ENCODE measurements around the gene MICALL2. TPM values are rescaled to one million over a fixed set of nuclear protein-coding genes. Genes with fewer than 3 reads are reported as not detected.

The MICALL2 gene
- total RNA-seq, 1 donor from 2014 or later = 3.1 TPM

- no peak overlapping the region for H3K4me3 ChIP-seq (ENCODE audit: low read length in 3 of 3)
- H3K27ac ChIP-seq (ENCODE audit: low read depth, low read length) = no peak overlapping the region
- H3K4me1 ChIP-seq (ENCODE audit: control insufficient read depth in 3 of 3, insufficient read depth in 3 of 3, low read length in 3 of 3) = no peaks in the 10 kb centered on the region
- no peak overlapping the region for H3K9ac ChIP-seq (ENCODE audit: low read depth in 1 of 3, low read length in 3 of 3)
- no peaks in the 10 kb centered on the region for H3K9me3 ChIP-seq (ENCODE audit: control insufficient read depth in 3 of 3, low read length in 3 of 3)
- no peaks in the 10 kb centered on the region for H3K27me3 ChIP-seq (ENCODE audit: control insufficient read depth in 3 of 3, insufficient read depth in 3 of 3, low read length in 3 of 3)
- H3K36me3 ChIP-seq (ENCODE audit: control insufficient read depth in 3 of 3, insufficient read depth in 3 of 3, low read length in 3 of 3) = peaks cover 51 to 62% (median 52%) of the 10 kb centered on the region in 3 donors
Measured at GRCh38 chr7:1473864-1474512, 14.7 kb upstream of the MICALL2 start.

GRCh38 chr7:1470901-1471300 is 11.6 kb upstream of the MICALL2 start:
- H3K4me1 ChIP-seq (ENCODE audit: control insufficient read depth in 3 of 3, insufficient read depth in 3 of 3, low read length in 3 of 3) = peaks cover 5 to 14% (median 14%) of the 10 kb centered on the region in 3 donors
- H3K9me3 ChIP-seq (ENCODE audit: control insufficient read depth in 3 of 3, low read length in 3 of 3) = no peaks in the 10 kb centered on the region
- peaks cover 33 to 46% (median 36%) of the 10 kb centered on the region in 3 donors for H3K36me3 ChIP-seq (ENCODE audit: control insufficient read depth in 3 of 3, insufficient read depth in 3 of 3, low read length in 3 of 3)
- H3K27ac ChIP-seq (ENCODE audit: low read depth, low read length) = no peak overlapping the region
- H3K27me3 ChIP-seq (ENCODE audit: control insufficient read depth in 3 of 3, insufficient read depth in 3 of 3, low read length in 3 of 3) = no peaks in the 10 kb centered on the region
- H3K9ac ChIP-seq (ENCODE audit: low read depth in 1 of 3, low read length in 3 of 3) = no peak overlapping the region
- no peak overlapping the region for H3K4me3 ChIP-seq (ENCODE audit: low read length in 3 of 3)

- H3K4me3 ChIP-seq (ENCODE audit: low read length in 3 of 3) = no peak overlapping the region
- H3K36me3 ChIP-seq (ENCODE audit: control insufficient read depth in 3 of 3, insufficient read depth in 3 of 3, low read length in 3 of 3) = peaks cover 19 to 29% (median 28%) of the 10 kb centered on the region in 3 donors
- no peaks in the 10 kb centered on the region for H3K27me3 ChIP-seq (ENCODE audit: control insufficient read depth in 3 of 3, insufficient read depth in 3 of 3, low read length in 3 of 3)
- H3K27ac ChIP-seq (ENCODE audit: low read depth, low read length) = no peak overlapping the region
- H3K9ac ChIP-seq (ENCODE audit: low read depth in 1 of 3, low read length in 3 of 3) = no peak overlapping the region
- peaks cover 8 to 18% (median 14%) of the 10 kb centered on the region in 3 donors for H3K4me1 ChIP-seq (ENCODE audit: control insufficient read depth in 3 of 3, insufficient read depth in 3 of 3, low read length in 3 of 3)
- no peaks in the 10 kb centered on the region for H3K9me3 ChIP-seq (ENCODE audit: control insufficient read depth in 3 of 3, low read length in 3 of 3)
Measured at GRCh38 chr7:1468643-1469298, 9.5 kb upstream of the MICALL2 start.

GRCh38 chr7:1468203-1468602 is 8.9 kb upstream of the MICALL2 start:
- no peak overlapping the region for H3K4me3 ChIP-seq (ENCODE audit: low read length in 3 of 3)
- H3K36me3 ChIP-seq (ENCODE audit: control insufficient read depth in 3 of 3, insufficient read depth in 3 of 3, low read length in 3 of 3) = peaks cover 13 to 23% (median 22%) of the 10 kb centered on the region in 3 donors
- peaks cover 9 to 23% (median 14%) of the 10 kb centered on the region in 3 donors for H3K4me1 ChIP-seq (ENCODE audit: control insufficient read depth in 3 of 3, insufficient read depth in 3 of 3, low read length in 3 of 3)
- peak overlapping the region in 1 of 3 donors; percentile 16 for H3K9ac ChIP-seq (ENCODE audit: low read depth in 1 of 3, low read length in 3 of 3)
- no peaks in the 10 kb centered on the region for H3K27me3 ChIP-seq (ENCODE audit: control insufficient read depth in 3 of 3, insufficient read depth in 3 of 3, low read length in 3 of 3)
- no peak overlapping the region for H3K27ac ChIP-seq (ENCODE audit: low read depth, low read length)
- H3K9me3 ChIP-seq (ENCODE audit: control insufficient read depth in 3 of 3, low read length in 3 of 3) = no peaks in the 10 kb centered on the region

GRCh38 chr7:1466524-1467271 is 7.4 kb upstream of the MICALL2 start:
- peaks cover 9 to 11% (median 9%) of the 10 kb centered on the region in 3 donors for H3K36me3 ChIP-seq (ENCODE audit: control insufficient read depth in 3 of 3, insufficient read depth in 3 of 3, low read length in 3 of 3)
- H3K27ac ChIP-seq (ENCODE audit: low read depth, low read length) = peak overlapping the region; percentile 67
- H3K27me3 ChIP-seq (ENCODE audit: control insufficient read depth in 3 of 3, insufficient read depth in 3 of 3, low read length in 3 of 3) = no peaks in the 10 kb centered on the region
- H3K4me1 ChIP-seq (ENCODE audit: control insufficient read depth in 3 of 3, insufficient read depth in 3 of 3, low read length in 3 of 3) = peaks cover 10 to 35% (median 20%) of the 10 kb centered on the region in 3 donors
- H3K9me3 ChIP-seq (ENCODE audit: control insufficient read depth in 3 of 3, low read length in 3 of 3) = no peaks in the 10 kb centered on the region
- peak overlapping the region; percentile 51 to 64 (median 52) for H3K9ac ChIP-seq (ENCODE audit: low read depth in 1 of 3, low read length in 3 of 3)
- peak overlapping the region in 1 of 3 donors; percentile 6 for H3K4me3 ChIP-seq (ENCODE audit: low read length in 3 of 3)

GRCh38 chr7:1464694-1465093 is 5.4 kb upstream of the MICALL2 start:
- Histone ChIP-seq H3K4me1 (ENCODE audit: control insufficient read depth in 3 of 3, insufficient read depth in 3 of 3, low read length in 3 of 3) (peaks cover 27 to 51% (median 33%) of the 10 kb centered on the region in 3 donors), H3K4me3 (ENCODE audit: low read length in 3 of 3) (no peak overlapping the region), H3K27ac (ENCODE audit: low read depth, low read length) (no peak overlapping the region)

GRCh38 chr7:1463676-1464223 is 4.5 kb upstream of the MICALL2 start:
- Histone ChIP-seq H3K9me3 (ENCODE audit: control insufficient read depth in 3 of 3, low read length in 3 of 3) (no peaks in the 10 kb centered on the region), H3K9ac (ENCODE audit: low read depth in 1 of 3, low read length in 3 of 3) (no peak overlapping the region), H3K27ac (ENCODE audit: low read depth, low read length) (no peak overlapping the region), H3K4me3 (ENCODE audit: low read length in 3 of 3) (no peak overlapping the region), H3K4me1 (ENCODE audit: control insufficient read depth in 3 of 3, insufficient read depth in 3 of 3, low read length in 3 of 3) (peaks cover 30 to 55% (median 36%) of the 10 kb centered on the region in 3 donors), H3K36me3 (ENCODE audit: control insufficient read depth in 3 of 3, insufficient read depth in 3 of 3, low read length in 3 of 3) (peaks cover 0 to 2% (median 0%) of the 10 kb centered on the region in 3 donors), H3K27me3 (ENCODE audit: control insufficient read depth in 3 of 3, insufficient read depth in 3 of 3, low read length in 3 of 3) (no peaks in the 10 kb centered on the region)

More at GRCh38 chr7:1464694-1465093, 5.4 kb upstream of the MICALL2 start:
- no peak overlapping the region for H3K9ac ChIP-seq (ENCODE audit: low read depth in 1 of 3, low read length in 3 of 3)
- H3K27me3 ChIP-seq (ENCODE audit: control insufficient read depth in 3 of 3, insufficient read depth in 3 of 3, low read length in 3 of 3) = no peaks in the 10 kb centered on the region
- H3K9me3 ChIP-seq (ENCODE audit: control insufficient read depth in 3 of 3, low read length in 3 of 3) = no peaks in the 10 kb centered on the region
- H3K36me3 ChIP-seq (ENCODE audit: control insufficient read depth in 3 of 3, insufficient read depth in 3 of 3, low read length in 3 of 3) = peaks cover 0 to 2% (median 0%) of the 10 kb centered on the region in 3 donors

GRCh38 chr7:1461646-1462375 is 2.5 kb upstream of the MICALL2 start:
- Histone ChIP-seq H3K4me1 (ENCODE audit: control insufficient read depth in 3 of 3, insufficient read depth in 3 of 3, low read length in 3 of 3) (peaks cover 42 to 66% (median 44%) of the 10 kb centered on the region in 3 donors), H3K9me3 (ENCODE audit: control insufficient read depth in 3 of 3, low read length in 3 of 3) (no peaks in the 10 kb centered on the region), H3K36me3 (ENCODE audit: control insufficient read depth in 3 of 3, insufficient read depth in 3 of 3, low read length in 3 of 3) (no peaks in the 10 kb centered on the region), H3K9ac (ENCODE audit: low read depth in 1 of 3, low read length in 3 of 3) (peak overlapping the region in 1 of 3 donors; percentile 91), H3K27me3 (ENCODE audit: control insufficient read depth in 3 of 3, insufficient read depth in 3 of 3, low read length in 3 of 3) (no peaks in the 10 kb centered on the region), H3K4me3 (ENCODE audit: low read length in 3 of 3) (peak overlapping the region in 1 of 3 donors; percentile 86), H3K27ac (ENCODE audit: low read depth, low read length) (peak overlapping the region; percentile 83)

Data from skeletal muscle tissue (tissue), 4 donors.